Calu3 (cell line): ENCODE results near the gene MVK. TPM values are rescaled to one million over a fixed set of nuclear protein-coding genes. Genes with fewer than 3 reads are reported as not detected.
A peak's percentile ranks its signal among the peaks of the same experiment; 100 is the strongest.

Source experiments
- BruUV-seq: library from RNA; stranded (reverse); fragments of 400-500 nt; replicated peaks from 2 replicates; lab custom pipeline; 2021; lab: Mats Ljungman, UMichigan
- CTCF ChIA-PET: fragments of 300-600 bp; sonication (Branson Sonifier 250); formaldehyde crosslinking; loops from one replicate; lab custom pipeline; 2022; ENCODE audit warnings: antibody characterized with exemption; lab: Charles Lee
- DNase-seq: peaks from one replicate; pipeline ENCODE4 v3.0.0; 2022
- H3K27ac Mint-ChIP-seq: one replicate; pipeline ENCODE4 v1.8.0; 2022; ENCODE audit warnings: mixed read lengths; ENCODE audit not compliant: unreplicated experiment
- H3K27me3 Mint-ChIP-seq: one replicate; pipeline ENCODE4 v1.8.0; 2022; ENCODE audit warnings: mixed read lengths; ENCODE audit not compliant: unreplicated experiment
- H3K36me3 Mint-ChIP-seq: one replicate; pipeline ENCODE4 v1.8.0; 2022; ENCODE audit warnings: mild to moderate bottlenecking, moderate library complexity, mixed read lengths; ENCODE audit not compliant: insufficient read depth, unreplicated experiment
- H3K4me1 Mint-ChIP-seq: one replicate; pipeline ENCODE4 v1.8.0; 2022; ENCODE audit warnings: mild to moderate bottlenecking, low read depth, mixed read lengths; ENCODE audit not compliant: unreplicated experiment
- H3K4me3 Mint-ChIP-seq: one replicate; pipeline ENCODE4 v1.8.0; 2022; ENCODE audit warnings: mild to moderate bottlenecking, low read depth, moderate library complexity, mixed read lengths; ENCODE audit not compliant: unreplicated experiment
- H3K9me3 Mint-ChIP-seq: one replicate; pipeline ENCODE4 v1.8.0; 2022; ENCODE audit warnings: low read depth, mixed read lengths; ENCODE audit not compliant: unreplicated experiment
- intact Hi-C: fragments of 100-400 bp; cut with micrococcal nuclease; formaldehyde crosslinking; loops from one replicate; pipeline ENCODE4 v1.10.0; 2022; ENCODE audit not compliant: unreplicated experiment
- total RNA-seq: library from RNA; stranded (reverse); gene quantifications from 2 replicates; pipeline ENCODE4 v1.2.3, GENCODE V29; 2022
- TF ChIP-seq, protein P1 (sequence below): fragments of 200-600 bp; IDR thresholded peaks from one replicate; pipeline ENCODE4 v1.8.0; 2022; ENCODE audit warnings: antibody characterized with exemption; ENCODE audit not compliant: unreplicated experiment

Gene MVK
- total RNA-seq, 1 experiment from 2014 or later, result 41.6 TPM

GRCh38 chr12:109612975-109613502 lies 39.4 kb downstream of the MVK start:
- DNase-seq, result no peak
- TF ChIP-seq, protein P1, sequence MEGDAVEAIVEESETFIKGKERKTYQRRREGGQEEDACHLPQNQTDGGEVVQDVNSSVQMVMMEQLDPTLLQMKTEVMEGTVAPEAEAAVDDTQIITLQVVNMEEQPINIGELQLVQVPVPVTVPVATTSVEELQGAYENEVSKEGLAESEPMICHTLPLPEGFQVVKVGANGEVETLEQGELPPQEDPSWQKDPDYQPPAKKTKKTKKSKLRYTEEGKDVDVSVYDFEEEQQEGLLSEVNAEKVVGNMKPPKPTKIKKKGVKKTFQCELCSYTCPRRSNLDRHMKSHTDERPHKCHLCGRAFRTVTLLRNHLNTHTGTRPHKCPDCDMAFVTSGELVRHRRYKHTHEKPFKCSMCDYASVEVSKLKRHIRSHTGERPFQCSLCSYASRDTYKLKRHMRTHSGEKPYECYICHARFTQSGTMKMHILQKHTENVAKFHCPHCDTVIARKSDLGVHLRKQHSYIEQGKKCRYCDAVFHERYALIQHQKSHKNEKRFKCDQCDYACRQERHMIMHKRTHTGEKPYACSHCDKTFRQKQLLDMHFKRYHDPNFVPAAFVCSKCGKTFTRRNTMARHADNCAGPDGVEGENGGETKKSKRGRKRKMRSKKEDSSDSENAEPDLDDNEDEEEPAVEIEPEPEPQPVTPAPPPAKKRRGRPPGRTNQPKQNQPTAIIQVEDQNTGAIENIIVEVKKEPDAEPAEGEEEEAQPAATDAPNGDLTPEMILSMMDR, result peak; percentile 44
- BruUV-seq, result no TSS peak
- Mint-ChIP-seq H3K27ac (no peak overlapping the region), H3K27me3 (peaks cover 100% of the 10 kb centered on the region), H3K4me1 (no peaks in the 10 kb centered on the region), H3K36me3 (no peaks in the 10 kb centered on the region), H3K4me3 (no peak overlapping the region), H3K9me3 (no peaks in the 10 kb centered on the region)
- CTCF ChIA-PET, result no interaction called here
- intact Hi-C loops, result loop anchor here (5.0 kb wide), 1 partner anchor 164 kb away; no protein-coding TSS in a partner anchor

DNA sequence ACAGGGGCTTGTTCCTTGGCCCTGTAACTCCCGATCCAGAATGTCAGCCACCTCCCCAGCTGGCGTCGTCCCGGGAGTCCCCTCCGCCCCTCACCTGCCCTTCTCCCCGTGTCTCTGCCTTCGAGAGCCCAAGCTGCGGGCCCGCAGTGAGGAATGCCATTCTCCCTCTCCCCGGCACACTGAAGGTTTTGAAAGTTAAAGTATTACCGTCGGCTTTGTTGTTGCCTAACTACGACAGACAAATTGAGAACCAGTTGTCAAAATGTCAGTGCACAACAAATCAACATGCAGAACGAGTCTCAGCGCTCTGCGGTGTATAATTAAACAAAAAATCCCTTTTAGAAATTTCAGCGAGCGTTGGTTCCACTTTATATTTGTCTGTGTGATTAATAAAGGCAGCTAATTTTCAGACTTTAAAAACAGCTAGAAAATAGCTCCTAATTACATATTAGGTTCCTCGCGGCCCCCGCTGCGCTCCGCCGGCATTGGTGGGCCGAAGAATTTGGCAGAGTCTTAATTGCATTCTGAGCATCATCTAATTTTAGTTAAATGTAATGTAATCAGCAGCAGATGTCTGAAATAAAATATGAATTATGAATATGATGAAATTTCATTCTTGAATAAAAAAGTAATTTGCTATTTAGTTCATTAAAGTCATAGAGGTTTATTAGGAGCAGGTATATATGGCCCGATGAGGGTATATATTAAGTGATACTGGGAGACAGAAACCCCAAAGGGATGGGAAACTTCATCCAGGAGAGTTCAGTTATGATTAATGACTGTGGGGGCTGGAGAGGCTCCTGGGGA lies 40.3 kb downstream of the MVK start:
- no TSS peak for BruUV-seq
- H3K4me3 Mint-ChIP-seq, result no peak overlapping the region
- no peaks in the 10 kb centered on the region for H3K9me3 Mint-ChIP-seq
- peaks cover 100% of the 10 kb centered on the region for H3K27me3 Mint-ChIP-seq
- CTCF ChIA-PET, result no interaction called here
- no peak overlapping the region for H3K27ac Mint-ChIP-seq
- DNase-seq, result no peak
- no peaks in the 10 kb centered on the region for H3K36me3 Mint-ChIP-seq
- TF ChIP-seq, protein P1, result no peak
- H3K4me1 Mint-ChIP-seq, result no peaks in the 10 kb centered on the region
- intact Hi-C loops, result loop anchor here (5.0 kb wide), 1 partner anchor 163 kb away; no protein-coding TSS in a partner anchor

GRCh38 chr12:109615556-109616229 lies 42.1 kb downstream of the MVK start:
- Mint-ChIP-seq H3K27me3 (peaks cover 100% of the 10 kb centered on the region), H3K9me3 (no peaks in the 10 kb centered on the region), H3K4me3 (no peak overlapping the region), H3K36me3 (no peaks in the 10 kb centered on the region), H3K27ac (no peak overlapping the region), H3K4me1 (no peaks in the 10 kb centered on the region)
- CTCF ChIA-PET, result interaction anchor here (0.6 to 0.7 kb wide), 2 partner anchors 82 to 1249 kb away, joined by 3 read pairs; no protein-coding TSS in a partner anchor
- intact Hi-C loops, result no loop called here
- no peak for DNase-seq
- TF ChIP-seq, protein P1, result no peak
- BruUV-seq, result no TSS peak

GRCh38 chr12:109617491-109617890 lies 43.9 kb downstream of the MVK start:
- Mint-ChIP-seq H3K4me3 (no peak overlapping the region), H3K36me3 (no peaks in the 10 kb centered on the region), H3K4me1 (no peaks in the 10 kb centered on the region), H3K9me3 (no peaks in the 10 kb centered on the region), H3K27ac (no peak overlapping the region), H3K27me3 (peaks cover 100% of the 10 kb centered on the region)
- TF ChIP-seq, protein P1, result no peak
- no peak for DNase-seq
- intact Hi-C loops, result no loop called here
- no TSS peak for BruUV-seq
- CTCF ChIA-PET, result no interaction called here
